HT-29 (cell line): ENCODE measurements around the gene CDK11A. TPM values are rescaled to one million over a fixed set of nuclear protein-coding genes. Genes with fewer than 3 reads are reported as not detected.
"Not testable (repeated sequence)": the region's sequence is repeated elsewhere in the genome, so short reads cannot be mapped to it uniquely, and the experiment has no call there.

ENCODE experiments used
- DNase-seq: peaks from one replicate; pipeline ENCODE4 v3.0.0-alpha.2; 2015; ENCODE audit warnings: low spot score
- total RNA-seq: library from RNA; depleted of rRNA; stranded (reverse); fragments of >200 nt; shearing (Covaris generic); gene quantifications from 2 replicates; pipeline ENCODE4 v1.2.3, GENCODE V29; 2014

The CDK11A gene
- total RNA-seq, 1 experiment from 2014 or later, result 62.9 TPM

GRCh38 chr1:1726088-1726487 lies 1.9 kb upstream of the CDK11A start:
- DNase-seq, result not testable (repeated sequence)

GRCh38 chr1:1721201-1721600 lies 3.0 kb downstream of the CDK11A start:
- no peak for DNase-seq

- not testable (repeated sequence) for DNase-seq
Observed at GRCh38 chr1:1715109-1715883, 8.9 kb downstream of the CDK11A start.

- not testable (repeated sequence) for DNase-seq
Observed at GRCh38 chr1:1707897-1708296, 16.3 kb downstream of the CDK11A start.

GRCh38 chr1:1707241-1707640 lies 16.9 kb downstream of the CDK11A start:
- not testable (repeated sequence) for DNase-seq

GRCh38 chr1:1705623-1706022 lies 18.5 kb downstream of the CDK11A start:
- DNase-seq, result not testable (repeated sequence)

GRCh38 chr1:1704284-1704957 lies 19.7 kb downstream of the CDK11A start:
- not testable (repeated sequence) for DNase-seq

GRCh38 chr1:1703796-1704195 lies 20.4 kb downstream of the CDK11A start:
- no peak for DNase-seq

GRCh38 chr1:1702506-1702905 lies 21.7 kb downstream of the CDK11A start:
- DNase-seq, result not testable (repeated sequence)

- DNase-seq, result not testable (repeated sequence)
Observed at GRCh38 chr1:1700557-1700956, 23.6 kb downstream of the CDK11A start.

GRCh38 chr1:1700067-1700466 lies 24.1 kb downstream of the CDK11A start:
- DNase-seq, result not testable (repeated sequence)

- DNase-seq, result not testable (repeated sequence)
Observed at GRCh38 chr1:1699061-1699460, 25.1 kb downstream of the CDK11A start.

GRCh38 chr1:1697358-1698183 lies 26.6 kb downstream of the CDK11A start:
- not testable (repeated sequence) for DNase-seq

GRCh38 chr1:1696431-1697357 lies 27.5 kb downstream of the CDK11A start:
- not testable (repeated sequence) for DNase-seq

GRCh38 chr1:1692714-1693647 lies 31.2 kb downstream of the CDK11A start, which contains the start of gene SLC35E2B:
SLC35E2B (minus strand) TSS chr1:1692795; CDS start chr1:1676699, 16,096 bp downstream.
- peak; percentile 91 for DNase-seq

GRCh38 chr1:1692324-1692713 lies 31.8 kb downstream of the CDK11A start:
- peak; percentile 64 for DNase-seq

GRCh38 chr1:1691443-1691842 lies 32.7 kb downstream of the CDK11A start:
- not testable (repeated sequence) for DNase-seq

GRCh38 chr1:1689526-1689925 lies 34.6 kb downstream of the CDK11A start:
- not testable (repeated sequence) for DNase-seq

GRCh38 chr1:1687846-1688245 lies 36.3 kb downstream of the CDK11A start:
- DNase-seq, result no peak
